H1 (cell line): ENCODE measurements around the gene KLHL26. TPM values are rescaled to one million over a fixed set of nuclear protein-coding genes. Genes with fewer than 3 reads are reported as not detected.

Experiments used
- CBX8 ChIP-seq: fragments of 300-800, 300-1000 bp; sonication (generic); IDR thresholded peaks from 2 replicates; pipeline ENCODE4 v1.7.1; 2016; ENCODE audit warnings: low read depth, low read length, borderline replicate concordance
- CHD2 ChIP-seq: IDR thresholded peaks from 2 replicates; pipeline ENCODE4 v1.6.1; 2012; ENCODE audit warnings: low read length, improper control_type of control experiment
- GTF2F1 ChIP-seq: IDR thresholded peaks from 2 replicates; pipeline ENCODE4 v1.6.1; 2012; ENCODE audit warnings: low read depth, low read length, improper control_type of control experiment, borderline replicate concordance
- JUN ChIP-seq: IDR thresholded peaks from 2 replicates; pipeline ENCODE4 v1.6.1; 2011; ENCODE audit warnings: low read depth, mild to moderate bottlenecking, improper control_type of control experiment, low read length
- JUND ChIP-seq: IDR thresholded peaks from 2 replicates; pipeline ENCODE4 v1.6.1; 2011; ENCODE audit warnings: mild to moderate bottlenecking, improper control_type of control experiment, low read length
- MAFK ChIP-seq: IDR thresholded peaks from 2 replicates; pipeline ENCODE4 v1.6.1; 2012; ENCODE audit warnings: low read depth, mild to moderate bottlenecking, improper control_type of control experiment, low read length
- NANOG ChIP-seq: IDR thresholded peaks from 2 replicates; pipeline ENCODE4 v1.6.1; 2011; ENCODE audit warnings: low read length, low read depth, mild to moderate bottlenecking, inconsistent platforms; ENCODE audit not compliant: insufficient read depth, poor library complexity, severe bottlenecking
- RAD21 ChIP-seq, 2 experiments: IDR thresholded peaks in 1 of 2; conservative IDR thresholded peaks in 1 of 2; 2 replicates each; pipeline ENCODE4 v1.6.1; 2011; ENCODE audit warnings: low read depth in 2 of 2, low read length in 2 of 2, improper control_type of control experiment in 1 of 2, inconsistent platforms in 1 of 2, mild to moderate bottlenecking in 1 of 2, moderate library complexity in 1 of 2
- polyA plus RNA-seq, 7 experiments: library from polyadenylated mRNA; depleted of rRNA in 3 of 7; stranded (reverse) in 5 of 7; unstranded in 2 of 7; fragments of >200 nt in 5 of 7; fragments of 200-250 nt in 2 of 7; gene quantifications; 1 replicate in 5 of 7; 2 replicates in 1 of 7; 4 replicates in 1 of 7; pipeline versions ENCODE4 v1.2.1 to v1.2.3, GENCODE V29; 2011 to 2013; ENCODE audit warnings: missing spikeins in 2 of 7, mixed read lengths in 2 of 7
- total RNA-seq: library from RNA; stranded (reverse); fragmentation: NEBNext Ultra II Directional; extraction: Animal tissue kit (Norgen Biotek cat#: 25700); gene quantifications from 2 replicates; pipeline ENCODE4 v1.2.1, GENCODE V29; 2021

KLHL26 gene
- total and polyA plus RNA-seq, 2 of the 8 experiments (the other 6 are each of a cell fraction or from before 2014, with no cell fraction given): 2.2 to 8.8 TPM

DNA sequence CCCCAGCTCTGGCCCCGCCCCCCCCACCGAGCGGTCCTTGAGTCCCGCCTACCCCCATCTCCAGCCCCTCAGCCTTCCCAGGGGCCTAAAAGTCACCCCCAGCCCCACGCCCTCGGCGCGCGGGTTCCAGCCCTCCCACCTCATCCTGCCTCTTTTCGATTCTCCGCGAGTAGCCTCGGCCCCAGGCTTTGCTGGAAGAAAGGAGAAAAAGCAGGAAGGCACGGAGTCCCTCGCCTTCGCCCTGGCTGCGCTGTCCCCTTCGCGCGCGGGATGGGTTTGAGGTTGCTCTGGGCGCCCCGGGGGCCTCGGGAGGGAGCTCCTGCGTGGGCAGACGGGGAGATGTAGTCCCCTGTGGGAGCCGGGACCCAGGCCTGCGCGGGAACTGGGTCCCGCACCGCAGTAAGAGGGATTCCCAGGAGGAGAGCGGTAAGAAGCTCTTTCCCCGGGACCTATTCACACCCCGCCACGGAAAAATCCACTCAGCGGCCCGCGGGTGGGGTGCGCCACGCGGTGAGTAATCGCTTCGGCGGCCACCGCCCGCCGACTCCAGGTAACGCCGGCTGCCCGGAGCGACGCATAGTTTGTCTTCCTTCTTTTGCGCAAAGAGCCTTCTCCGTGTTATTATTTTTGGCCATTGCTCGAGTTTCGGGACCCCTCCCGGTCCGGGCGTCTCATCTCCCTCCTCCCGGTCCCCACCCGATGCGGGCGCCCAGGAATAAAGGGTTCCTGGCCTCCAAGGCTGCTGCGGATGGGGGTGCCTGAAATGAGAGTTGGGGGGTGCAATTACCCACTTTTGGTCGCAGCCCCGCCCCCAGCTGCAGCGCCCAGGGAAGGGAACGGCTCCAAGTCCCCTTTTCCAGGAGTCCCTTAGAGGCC, 29.4 kb upstream of the KLHL26 start (continued):
- TF ChIP-seq JUND: no peak
- no peak for TF ChIP-seq JUN
- TF ChIP-seq CBX8: no peak
- TF ChIP-seq RAD21 (IDR thresholded peaks at IDR 0.05 in 1 of 2, conservative IDR thresholded peaks at IDR 0.05 in 1 of 2; ENCODE audit: low read depth in 2 of 2, low read length in 2 of 2): no peak
- TF ChIP-seq CHD2: no peak
- no peak for TF ChIP-seq GTF2F1
- no peak for TF ChIP-seq MAFK
- TF ChIP-seq NANOG: no peak
